K562 (cell line): ENCODE measurements around the gene UPK3A. TPM values are rescaled to one million over a fixed set of nuclear protein-coding genes. Genes with fewer than 3 reads are reported as not detected.
A peak's percentile ranks its signal among the peaks of the same experiment; 100 is the strongest.

Source experiments
- ATAC-seq: fragments of 200-7000 bp; cut with Tn5 transposase; 3 replicates; pipeline ENCODE4 v1.9.1; 2020; ENCODE audit warnings: moderate library complexity
- BruUV-seq: library from RNA; stranded (reverse); fragments of 400-500 nt; replicated peaks from 2 replicates; lab custom pipeline; 2021; lab: Mats Ljungman, UMichigan
- CTCF ChIA-PET: fragments of 300-600 bp; formaldehyde crosslinking; extraction: SDS; loops from one replicate; lab custom pipeline; 2021; ENCODE audit warnings: low intra/inter-chr PET ratio; lab: Yijun Ruan, JAX
- POLR2A ChIA-PET: fragments of 300-600, 350-650 bp; sonication (Branson Sonifier 250); formaldehyde crosslinking; extraction: SDS; loops from one replicate; lab custom pipeline; 2021; ENCODE audit warnings: antibody characterized with exemption, inconsistent platforms; lab: Yijun Ruan, JAX
- DNase-seq, 4 experiments: peaks; one replicate each; pipeline versions ENCODE4 v3.0.0 to v3.0.0-alpha.2; 2011 to 2018; ENCODE audit warnings: low spot score in 3 of 4, mixed read lengths in 3 of 4; ENCODE audit errors: extremely low read depth in 1 of 4
- FAIRE-seq: peaks from 2 replicates; lab custom pipeline; 2011; peaks lifted over from hg19 to GRCh38; lab: Jason Lieb, UNC
- H2AFZ ChIP-seq: 2 replicates; pipeline ENCODE4 v1.6.0; 2011; ENCODE audit warnings: low read depth, low read length, control low read depth, inconsistent platforms
- H3K27ac ChIP-seq: fragments of 200-600 bp; 3 replicates; pipeline ENCODE4 v1.8.0; 2011; ENCODE audit warnings: low read depth, mild to moderate bottlenecking, control low read depth, inconsistent platforms, low read length, moderate library complexity, mixed read lengths; ENCODE audit errors: extremely low read depth
- H3K27me3 ChIP-seq, 2 experiments: fragments of 300-600 bp in 1 of 2; 2 replicates in 1 of 2; 3 replicates in 1 of 2; pipeline versions ENCODE4 v1.6.0 to v1.8.0; 2011; ENCODE audit warnings: inconsistent platforms in 2 of 2, low read length in 2 of 2, mild to moderate bottlenecking in 1 of 2, mixed read lengths in 1 of 2, moderate library complexity in 1 of 2; ENCODE audit not compliant: control insufficient read depth in 2 of 2, insufficient read depth in 2 of 2
- H3K36me3 ChIP-seq: fragments of 300-600 bp; 3 replicates; pipeline ENCODE4 v1.8.0; 2011; ENCODE audit warnings: mild to moderate bottlenecking, low read length, inconsistent platforms; ENCODE audit not compliant: control insufficient read depth, insufficient read depth
- H3K4me1 ChIP-seq, 2 experiments: fragments of 200-600 bp in 1 of 2; replicated peaks in 1 of 2; 2 replicates in 1 of 2; 3 replicates in 1 of 2; pipeline versions ENCODE4 v1.5.1 to v1.8.0; 2011; ENCODE audit warnings: inconsistent platforms in 2 of 2, low read length in 2 of 2, mild to moderate bottlenecking in 1 of 2, mixed read lengths in 1 of 2, moderate library complexity in 1 of 2; ENCODE audit not compliant: control insufficient read depth in 2 of 2, insufficient read depth in 2 of 2
- H3K4me2 ChIP-seq: 2 replicates; pipeline ENCODE4 v1.6.1; 2011; ENCODE audit warnings: low read length, control low read depth, inconsistent platforms, mixed read lengths; ENCODE audit not compliant: insufficient read depth
- H3K4me3 ChIP-seq: fragments of 200-600 bp; sonication (generic), shearing (Covaris generic); 2 replicates; pipeline ENCODE4 v1.5.1; 2016; ENCODE audit warnings: control low read depth, inconsistent platforms
- H3K79me2 ChIP-seq: fragments of 200-600 bp; 3 replicates; pipeline ENCODE4 v1.8.0; 2011; ENCODE audit warnings: low read length, inconsistent platforms; ENCODE audit not compliant: control insufficient read depth, insufficient read depth
- H3K9ac ChIP-seq, 2 experiments: 2 replicates each; pipeline versions ENCODE4 v1.6.0 to v1.6.1; 2011; ENCODE audit warnings: low read depth in 2 of 2, low read length in 2 of 2, control low read depth in 1 of 2, inconsistent platforms in 1 of 2, mild to moderate bottlenecking in 1 of 2, mixed read lengths in 1 of 2; ENCODE audit not compliant: insufficient read depth in 1 of 2
- H3K9me1 ChIP-seq: one replicate; pipeline ENCODE4 v1.6.0; 2011; ENCODE audit warnings: inconsistent platforms, mild to moderate bottlenecking, low read length, moderate library complexity; ENCODE audit not compliant: control insufficient read depth, insufficient read depth
- H3K9me3 ChIP-seq: replicated peaks from 2 replicates; pipeline ENCODE4 v1.5.1; 2011; ENCODE audit warnings: low read depth, low read length, inconsistent platforms; ENCODE audit not compliant: control insufficient read depth, insufficient read depth
- H4K20me1 ChIP-seq: replicated peaks from 2 replicates; pipeline ENCODE4 v1.6.1; 2011; ENCODE audit warnings: low read length, inconsistent platforms, mixed read lengths; ENCODE audit not compliant: control insufficient read depth, insufficient read depth
- ATF1 ChIP-seq, 2 experiments: fragments of 450-650 bp in 1 of 2; IDR thresholded peaks; 2 replicates each; pipeline ENCODE4 v1.6.1; 2016; ENCODE audit warnings: missing compliant biosample characterization in 1 of 2, missing genetic modification characterization in 1 of 2
- CEBPG ChIP-seq, 3 experiments: fragments of 200-800 bp in 1 of 3; sonication (Bioruptor generic) in 1 of 3; sonication (generic) in 1 of 3; formaldehyde crosslinking in 1 of 3; IDR thresholded peaks in 2 of 3; conservative IDR thresholded peaks in 1 of 3; 2 replicates each; pipeline versions ENCODE4 v1.6.1 to v1.8.0; 2016 to 2022; ENCODE audit warnings: missing compliant biosample characterization in 2 of 3, missing genetic modification characterization in 2 of 3, mild to moderate bottlenecking in 1 of 3, missing genetic modification reagents in 1 of 3
- CTBP1 ChIP-seq: fragments of 450-650 bp; IDR thresholded peaks from 2 replicates; pipeline ENCODE4 v1.6.1; 2016; ENCODE audit warnings: borderline replicate concordance
- GTF2B ChIP-seq: IDR thresholded peaks from 2 replicates; pipeline ENCODE4 v1.6.1; 2011; ENCODE audit not compliant: insufficient read length; ENCODE audit errors: extremely low read depth
- JUND ChIP-seq, 2 experiments: IDR thresholded peaks; 2 replicates in 1 of 2; 3 replicates in 1 of 2; pipeline ENCODE4 v1.6.1; 2011; ENCODE audit warnings: borderline replicate concordance in 2 of 2, low read depth in 2 of 2, low read length in 2 of 2, improper control_type of control experiment in 1 of 2, missing biosample characterization in 1 of 2, missing genetic modification characterization in 1 of 2, missing genetic modification reagents in 1 of 2
- KDM1A ChIP-seq, 2 experiments: fragments of 450-650 bp; IDR thresholded peaks; 2 replicates each; pipeline ENCODE4 v1.6.1; 2016; ENCODE audit warnings: mild to moderate bottlenecking in 2 of 2
- NELFE ChIP-seq: IDR thresholded peaks from 2 replicates; pipeline ENCODE4 v1.6.1; 2011; ENCODE audit warnings: mild to moderate bottlenecking; ENCODE audit not compliant: insufficient read depth, insufficient read length
- RCOR1 ChIP-seq, 2 experiments: IDR thresholded peaks; 2 replicates each; pipeline ENCODE4 v1.6.1; 2012; ENCODE audit warnings: low read depth in 2 of 2, low read length in 2 of 2, borderline replicate concordance in 1 of 2, improper control_type of control experiment in 1 of 2
- RREB1 ChIP-seq: fragments of 250-450 bp; sonication (Bioruptor Pico); IDR thresholded peaks from 2 replicates; pipeline ENCODE4 v1.4.0; 2020
- STAG1 ChIP-seq: sonication (generic); formaldehyde crosslinking; IDR thresholded peaks from 2 replicates; pipeline ENCODE4 v1.5.0; 2020; ENCODE audit warnings: missing genetic modification reagents, borderline replicate concordance
- TBL1XR1 ChIP-seq, 2 experiments: IDR thresholded peaks; 2 replicates each; pipeline ENCODE4 v1.6.1; 2012; ENCODE audit warnings: improper control_type of control experiment in 2 of 2, low read length in 2 of 2, mild to moderate bottlenecking in 1 of 2
- THAP12 ChIP-seq: fragments of 250-450 bp; sonication (Bioruptor Pico); IDR thresholded peaks from 2 replicates; pipeline ENCODE4 v1.9.0; 2021; ENCODE audit warnings: mild to moderate bottlenecking, inconsistent platforms
- WGBS: fragments of 100-300 bp; shearing (Covaris generic); methylation state at CpG from one replicate; pipeline ENCODE4 v1.1.6; 2016; ENCODE audit warnings: low coverage, mixed read lengths; ENCODE audit not compliant: insufficient coverage; ENCODE audit errors: missing lambda C conversion rate; 5-methylcytosine and 5-hydroxymethylcytosine counted together
- in situ Hi-C: fragments of 300-500 bp; cut with MboI; formaldehyde crosslinking; loops from 4 replicates; pipeline ENCODE4 v1.15.0; 2018; ENCODE audit warnings: inconsistent platforms, mixed read lengths
- intact Hi-C: fragments of 100-400 bp; cut with micrococcal nuclease; formaldehyde crosslinking; loops from 2 replicates; pipeline ENCODE4 v1.14.2; 2022
- polyA plus RNA-seq, 8 experiments: library from polyadenylated mRNA; depleted of rRNA in 4 of 8; stranded (reverse) in 5 of 8; unstranded in 3 of 8; fragments of >200 nt; fragmentation: Nextera tagmentation in 2 of 8; fragmentation: Illumina TruSeq in 1 of 8; extraction: Ambion mirVana in 2 of 8; extraction: Trizol in 1 of 8; gene quantifications; 2 replicates each; pipeline versions ENCODE4 v1.2.1 to v1.2.3, GENCODE V29; 2011 to 2014; ENCODE audit warnings: inconsistent platforms in 1 of 8, missing spikeins in 1 of 8
- total RNA-seq, 7 experiments: library from RNA; depleted of rRNA in 6 of 7; stranded (reverse); fragments of >200 nt in 6 of 7; fragmentation: Illumina TruSeq in 2 of 7; extraction: Trizol in 2 of 7; gene quantifications; 2 replicates each; pipeline versions ENCODE4 v1.2.1 to v1.2.3, GENCODE V29; 2011 to 2021; ENCODE audit warnings: low replicate concordance in 1 of 7

The UPK3A gene
- total and polyA plus RNA-seq, 9 of the 15 experiments (the other 6 are each of a cell fraction or from before 2014, with no cell fraction given) = not detected

GRCh38 chr22:45318168-45318557 is 33.4 kb downstream of the UPK3A start:
- in situ Hi-C loops (no loop called here), intact Hi-C loops (no loop called here)
- H2AFZ ChIP-seq = no peak overlapping the region
- H3K4me1 ChIP-seq = peaks cover 15 to 56% of the 10 kb centered on the region in 2 experiments
- H3K4me3 ChIP-seq = no peak overlapping the region
- H3K27me3 ChIP-seq = no peaks in the 10 kb centered on the region
- peaks cover 55% of the 10 kb centered on the region for H3K36me3 ChIP-seq
- ChIA-PET POLR2A (no interaction called here), CTCF (no interaction called here)
- H3K9me1 ChIP-seq = peaks cover 7% of the 10 kb centered on the region
- H3K4me2 ChIP-seq = no peak overlapping the region
- BruUV-seq = no TSS peak
- peaks cover 96% of the 10 kb centered on the region for H3K79me2 ChIP-seq
- 17% methylated on average over 7 of the region's 8 CpGs for WGBS
- no peak overlapping the region for H3K9ac ChIP-seq
- FAIRE-seq (peak; percentile 51), DNase-seq (peak; percentile 23 to 60 (median 42)), ATAC-seq (0 out of 3 replicates have a peak, but pooled peaks have one; percentile 14)
- peaks cover 25% of the 10 kb centered on the region; the same call in 1 of the 2 replicates for H4K20me1 ChIP-seq
- no peaks in the 10 kb centered on the region for H3K9me3 ChIP-seq
- H3K27ac ChIP-seq = no peak overlapping the region
- TF ChIP-seq RREB1 (CRISPR knock-in tag) (no peak), NELFE (no peak), CTBP1 (peak; percentile 39), THAP12 (CRISPR knock-in tag) (no peak), TBL1XR1 (IDR thresholded peaks at IDR 0.05; ENCODE audit: low read length in 2 of 2) (no peak), KDM1A (IDR thresholded peaks at IDR 0.05) (peak; percentile 70 to 78), JUND (IDR thresholded peaks at IDR 0.05; ENCODE audit: borderline replicate concordance, low read depth, low read length) (0 out of 2 replicates have a peak, but pooled peaks have one; percentile 4), JUND (tag; IDR thresholded peaks at IDR 0.05; ENCODE audit: borderline replicate concordance, low read depth, low read length) (no peak), CEBPG (CRISPR knock-in tag; IDR thresholded peaks at IDR 0.05) (no peak), CEBPG (tag; conservative IDR thresholded peaks at IDR 0.05 in 1 of 2, IDR thresholded peaks at IDR 0.05 in 1 of 2) (peak in 1 of 2 experiments; percentile 39; a peak in 2 of 4 replicates), RCOR1 (IDR thresholded peaks at IDR 0.05; ENCODE audit: borderline replicate concordance in 1 of 2, low read depth in 2 of 2, low read length in 2 of 2) (peak in 1 of 2 experiments; percentile 79; a peak in 2 of 4 replicates), ATF1 (CRISPR knock-in tag; IDR thresholded peaks at IDR 0.05) (no peak), ATF1 (tag; IDR thresholded peaks at IDR 0.05) (peak; percentile 54), STAG1 (CRISPR knock-in tag) (no peak), GTF2B (no peak)
